Large intestine (tissue), 3 donors: ENCODE measurements around the gene TNRC18. TPM values are rescaled to one million over a fixed set of nuclear protein-coding genes. Genes with fewer than 3 reads are reported as not detected.
"Not testable (repeated sequence)": the region's sequence is repeated elsewhere in the genome, so short reads cannot be mapped to it uniquely, and the experiment has no call there.

Experiments
- DNase-seq, 2 donors: peaks; one replicate each; pipeline versions ENCODE4 v3.0.0 to v3.0.0-alpha.2; 2013
- H3K27ac ChIP-seq: one replicate; pipeline ENCODE4 v1.5.1; 2013; ENCODE audit warnings: low read length
- H3K27me3 ChIP-seq: 2 replicates; pipeline ENCODE4 v1.6.1; 2013; ENCODE audit warnings: low read length; ENCODE audit not compliant: control insufficient read depth, insufficient read depth
- H3K36me3 ChIP-seq: 2 replicates; pipeline ENCODE4 v1.6.1; 2013; ENCODE audit warnings: low read length; ENCODE audit not compliant: control insufficient read depth, insufficient read depth
- H3K4me1 ChIP-seq: one replicate; pipeline ENCODE4 v1.6.1; 2013; ENCODE audit warnings: low read length; ENCODE audit not compliant: control insufficient read depth, insufficient read depth
- H3K4me3 ChIP-seq: one replicate; pipeline ENCODE4 v1.5.1; 2013; ENCODE audit warnings: low read length
- H3K9me3 ChIP-seq: one replicate; pipeline ENCODE4 v1.6.1; 2013; ENCODE audit warnings: mild to moderate bottlenecking, low read depth, low read length, moderate library complexity; ENCODE audit not compliant: control insufficient read depth
- WGBS: methylation state at CpG from one replicate; pipeline ENCODE4 v1.1.5; 2013; ENCODE audit warnings: low lambda C conversion rate; ENCODE audit not compliant: insufficient coverage; 5-methylcytosine and 5-hydroxymethylcytosine counted together
- polyA plus RNA-seq: library from polyadenylated mRNA; unstranded; fragments of 120-200 nt; gene quantifications from one replicate; pipeline ENCODE4 v1.2.1, GENCODE V29; 2013

The TNRC18 gene
- polyA plus RNA-seq, 1 donor: 78.4 TPM

DNA sequence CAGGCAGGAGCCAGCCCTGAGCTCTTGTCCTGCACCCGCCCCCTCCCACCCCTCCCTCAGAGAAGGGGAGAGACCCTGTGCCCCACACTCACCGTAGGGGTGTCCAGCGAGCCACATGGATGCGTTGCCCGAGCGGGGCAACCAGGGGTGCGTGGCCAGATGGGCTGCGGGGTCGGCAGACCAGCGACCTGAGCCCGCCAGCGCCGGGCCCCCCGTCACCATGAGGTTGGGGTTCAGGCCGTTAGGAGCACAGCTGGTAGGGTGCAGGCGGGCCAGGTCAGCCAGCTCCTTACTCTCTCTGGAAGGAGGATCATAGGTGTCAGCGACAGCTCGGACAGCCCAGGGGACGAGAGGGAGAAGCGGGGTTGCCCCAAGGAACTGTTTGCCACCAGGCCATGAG is 46.4 kb downstream of the TNRC18 start:
- Histone ChIP-seq H3K4me3 (no peak overlapping the region), H3K4me1 (peaks cover 4% of the 10 kb centered on the region), H3K27ac (no peak overlapping the region), H3K9me3 (no peaks in the 10 kb centered on the region), H3K36me3 (peaks cover 70% of the 10 kb centered on the region), H3K27me3 (no peaks in the 10 kb centered on the region)
- DNase-seq: no peak
- no CpG with 5 or more reads among the region's 20 CpGs for WGBS

DNA sequence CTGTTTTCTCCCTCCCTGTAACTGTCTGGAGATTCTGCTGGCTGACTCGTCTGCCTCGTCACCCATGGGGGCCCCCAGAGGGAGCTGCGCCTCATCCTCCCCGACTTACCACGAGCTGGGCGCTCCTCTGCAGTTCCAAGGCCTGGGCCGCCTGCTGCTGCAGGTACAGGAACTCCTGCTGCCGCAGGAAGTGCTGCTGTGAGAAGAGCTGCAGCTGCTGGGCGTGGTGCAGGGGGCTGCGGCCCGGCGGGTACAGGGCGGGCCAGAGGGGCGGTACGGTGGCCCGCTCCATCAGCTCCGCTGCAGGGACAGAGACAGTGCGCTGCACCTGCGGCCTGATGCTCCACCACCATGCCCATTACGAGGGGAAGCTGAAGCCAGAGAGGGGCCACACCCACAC is 47.7 kb downstream of the TNRC18 start:
- no peaks in the 10 kb centered on the region for H3K27me3 ChIP-seq
- no peak for DNase-seq
- peaks cover 78% of the 10 kb centered on the region for H3K36me3 ChIP-seq

DNA sequence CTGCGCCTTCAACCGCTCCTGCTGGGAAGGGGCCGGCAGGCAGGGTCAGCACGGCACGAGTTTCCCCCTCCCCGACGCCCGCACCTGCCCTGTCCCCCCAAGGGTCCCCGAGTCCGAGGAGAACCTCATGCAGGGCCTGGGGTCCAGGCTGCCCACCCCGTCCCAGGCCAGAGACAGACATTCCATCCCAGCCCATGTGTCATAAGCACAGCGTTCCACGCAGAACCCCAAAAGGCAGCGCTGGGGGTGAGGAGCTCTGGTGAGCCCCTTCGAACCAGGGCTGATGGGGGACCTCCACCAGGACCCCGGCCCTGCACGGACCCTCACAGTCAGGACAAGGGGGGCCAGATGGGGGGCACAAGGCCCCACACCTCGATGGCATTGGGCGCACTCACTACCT is 49.2 kb downstream of the TNRC18 start:
- no CpG with 5 or more reads among the region's 19 CpGs for WGBS
- H3K4me1 ChIP-seq: no peaks in the 10 kb centered on the region
- H3K9me3 ChIP-seq: no peaks in the 10 kb centered on the region
- H3K27ac ChIP-seq: no peak overlapping the region
- no peak for DNase-seq
- H3K27me3 ChIP-seq: no peaks in the 10 kb centered on the region
- no peak overlapping the region for H3K4me3 ChIP-seq
- H3K36me3 ChIP-seq: peaks cover 82% of the 10 kb centered on the region

More for the DNA sequence above, 47.7 kb downstream of the TNRC18 start:
- H3K27ac ChIP-seq: no peak overlapping the region
- H3K4me1 ChIP-seq: no peaks in the 10 kb centered on the region
- WGBS: no CpG with 5 or more reads among the region's 20 CpGs
- H3K9me3 ChIP-seq: no peaks in the 10 kb centered on the region
- no peak overlapping the region for H3K4me3 ChIP-seq

DNA sequence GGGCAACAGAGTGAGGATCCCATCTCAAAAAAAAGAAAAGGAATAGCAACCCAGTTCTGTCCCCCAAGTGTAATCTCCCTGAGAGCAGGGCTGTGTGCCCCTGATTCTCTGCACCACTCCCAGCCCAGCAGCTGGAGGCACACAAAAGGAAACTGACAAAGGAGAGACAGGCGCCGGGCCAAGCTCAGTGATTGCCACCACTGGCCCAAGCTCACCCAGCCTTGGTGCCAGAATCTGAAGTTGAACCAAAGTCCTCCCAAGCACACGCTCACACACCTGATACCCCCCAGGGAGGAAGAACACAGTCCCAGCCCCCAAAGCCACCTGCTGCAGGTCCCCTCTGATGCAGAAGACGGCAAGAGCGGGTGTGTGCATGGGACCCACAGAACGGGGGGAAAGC is 50.3 kb downstream of the TNRC18 start:
- DNase-seq: no peak

DNA sequence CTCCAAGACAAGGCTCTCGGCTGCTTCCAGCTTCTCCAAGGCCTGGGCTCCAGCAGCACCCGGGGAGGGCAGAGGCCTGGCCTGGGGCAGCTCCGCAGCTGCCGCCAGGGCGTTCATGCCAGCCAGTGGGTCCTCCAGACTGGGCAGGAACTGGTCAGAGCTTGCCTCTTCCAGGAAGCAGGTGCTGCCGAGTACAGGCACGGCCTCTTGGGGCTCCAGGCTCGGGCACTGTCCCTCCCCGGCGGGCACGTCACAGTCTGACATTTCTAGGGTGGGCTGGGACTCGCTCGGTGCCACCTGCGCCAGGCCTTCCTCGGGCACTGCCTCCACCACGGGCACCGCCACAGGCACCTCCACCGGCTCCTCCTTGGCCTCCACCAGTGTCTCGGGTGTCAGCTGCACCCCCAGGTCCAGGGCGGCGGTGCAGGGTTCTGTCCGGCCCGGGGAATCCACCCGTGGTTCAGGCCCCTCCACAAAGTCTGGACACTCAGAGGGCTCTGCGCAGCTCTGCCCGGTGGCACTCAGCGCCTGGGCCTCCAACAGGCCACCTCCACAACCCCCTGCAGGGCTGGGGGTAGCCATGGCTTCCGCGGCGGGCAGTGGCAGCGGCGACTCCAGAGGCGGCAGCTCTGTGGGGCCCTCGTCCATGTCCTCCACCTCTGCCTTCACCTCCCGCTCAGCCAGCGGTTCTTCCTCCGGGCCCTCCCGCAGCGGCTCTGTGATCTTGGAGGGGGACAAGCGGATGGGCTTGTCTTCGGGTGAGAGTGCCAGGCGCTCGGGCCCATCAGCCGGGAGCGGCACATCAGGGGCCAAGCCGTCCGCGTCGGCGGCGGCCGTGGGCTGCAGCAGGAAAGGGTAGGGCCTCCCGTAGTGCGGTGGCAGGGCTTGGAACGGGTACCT is 52.9 kb downstream of the TNRC18 start:
- Histone ChIP-seq H3K9me3 (no peaks in the 10 kb centered on the region), H3K36me3 (peaks cover 66% of the 10 kb centered on the region), H3K4me3 (no peak overlapping the region), H3K4me1 (no peaks in the 10 kb centered on the region), H3K27ac (no peak overlapping the region), H3K27me3 (no peaks in the 10 kb centered on the region)
- no peak for DNase-seq
- WGBS: no CpG with 5 or more reads among the region's 55 CpGs

More for the DNA sequence above, 50.3 kb downstream of the TNRC18 start:
- Histone ChIP-seq H3K27ac (no peak overlapping the region), H3K4me3 (no peak overlapping the region), H3K9me3 (no peaks in the 10 kb centered on the region), H3K27me3 (no peaks in the 10 kb centered on the region), H3K4me1 (no peaks in the 10 kb centered on the region), H3K36me3 (peaks cover 82% of the 10 kb centered on the region)
- no CpG with 5 or more reads among the region's 6 CpGs for WGBS

DNA sequence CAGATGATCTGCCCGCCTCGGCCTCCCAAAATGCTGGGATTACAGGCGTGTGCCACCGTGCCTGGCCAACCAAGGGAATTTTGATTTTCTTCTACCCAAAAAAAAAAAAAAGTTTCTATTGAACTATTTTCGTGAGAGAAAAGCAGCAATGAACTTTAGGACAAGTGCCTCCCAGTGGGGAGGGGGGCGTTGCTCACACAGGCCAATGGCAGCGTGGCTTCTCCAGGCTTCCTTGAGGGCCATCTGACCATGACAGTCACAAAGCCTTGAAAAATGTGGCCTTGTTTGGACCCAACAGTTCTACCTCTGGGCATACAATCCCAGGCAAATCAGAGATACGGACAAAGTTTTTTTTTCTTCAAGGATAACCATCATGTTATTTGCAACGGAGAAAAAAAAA is 56.0 kb downstream of the TNRC18 start:
- Histone ChIP-seq H3K27me3 (no peaks in the 10 kb centered on the region), H3K4me3 (no peak overlapping the region), H3K27ac (no peak overlapping the region), H3K9me3 (no peaks in the 10 kb centered on the region), H3K4me1 (no peaks in the 10 kb centered on the region), H3K36me3 (peaks cover 60% of the 10 kb centered on the region)
- DNase-seq: no peak
- WGBS: 100% methylated on average over 2 of the region's 9 CpGs

DNA sequence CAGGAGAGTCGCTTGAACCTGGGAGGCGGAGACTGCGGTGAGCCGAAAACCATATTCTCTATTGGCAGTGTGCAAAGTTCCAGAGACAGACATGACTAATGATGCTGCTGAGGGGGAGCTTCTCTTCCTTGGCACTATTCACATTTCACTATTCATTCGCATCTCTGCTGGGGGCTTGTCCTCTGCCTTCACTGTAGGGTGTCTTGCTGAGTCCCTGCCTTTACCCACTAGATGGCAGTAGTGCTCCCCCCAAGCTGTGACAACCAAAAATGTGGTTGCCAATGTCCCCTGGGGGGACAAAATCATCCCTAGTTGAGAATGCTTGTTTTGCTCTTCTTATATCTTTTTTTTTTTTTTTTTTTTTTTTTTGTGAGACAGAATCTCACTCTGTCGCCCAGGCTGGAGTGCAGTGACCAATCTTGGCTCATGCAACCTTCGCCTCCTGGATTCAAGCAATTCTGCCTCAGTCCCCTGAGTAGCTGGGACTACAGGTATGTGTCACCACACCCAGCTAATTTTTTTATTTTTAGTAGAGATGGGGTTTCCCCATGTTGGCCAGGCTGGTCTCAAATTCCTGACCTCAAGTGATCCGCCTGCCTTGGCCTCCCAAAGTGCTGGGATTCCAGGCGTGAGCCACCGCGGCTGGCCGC is 57.5 kb downstream of the TNRC18 start:
- DNase-seq: peak; percentile 43 to 58
- H3K9me3 ChIP-seq, H3K4me3 ChIP-seq, H3K27ac ChIP-seq, H3K27me3 ChIP-seq, H3K4me1 ChIP-seq: not testable (repeated sequence)
- H3K36me3 ChIP-seq: peaks cover 62% of the 10 kb centered on the region
- no CpG with 5 or more reads among the region's 12 CpGs for WGBS

DNA sequence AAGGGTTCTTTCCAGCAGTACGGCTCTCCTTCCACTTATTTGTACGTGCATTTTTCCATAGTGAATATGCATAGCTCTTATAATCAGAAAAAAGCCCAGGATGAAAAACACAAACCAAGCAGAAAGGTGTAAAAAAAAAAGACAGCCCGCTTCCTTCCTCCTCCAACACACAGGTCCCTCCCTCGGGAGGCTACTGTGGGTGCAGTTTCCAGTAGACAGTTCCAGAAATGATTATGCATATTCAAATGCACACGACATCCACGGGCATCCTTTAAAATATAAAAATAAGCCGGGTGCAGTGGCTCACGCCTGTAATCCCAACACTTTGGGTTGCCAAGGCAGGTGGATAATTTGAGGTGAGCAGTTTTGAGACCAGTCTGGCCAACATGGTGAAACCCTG is 59.9 kb downstream of the TNRC18 start:
- H3K4me3 ChIP-seq: no peak overlapping the region
- H3K36me3 ChIP-seq: peaks cover 63% of the 10 kb centered on the region
- no peak for DNase-seq
- no peaks in the 10 kb centered on the region for H3K27me3 ChIP-seq
- no peak overlapping the region for H3K27ac ChIP-seq
- no peaks in the 10 kb centered on the region for H3K4me1 ChIP-seq
- H3K9me3 ChIP-seq: peaks cover 3% of the 10 kb centered on the region
- WGBS: no CpG with 5 or more reads among the region's 8 CpGs

DNA sequence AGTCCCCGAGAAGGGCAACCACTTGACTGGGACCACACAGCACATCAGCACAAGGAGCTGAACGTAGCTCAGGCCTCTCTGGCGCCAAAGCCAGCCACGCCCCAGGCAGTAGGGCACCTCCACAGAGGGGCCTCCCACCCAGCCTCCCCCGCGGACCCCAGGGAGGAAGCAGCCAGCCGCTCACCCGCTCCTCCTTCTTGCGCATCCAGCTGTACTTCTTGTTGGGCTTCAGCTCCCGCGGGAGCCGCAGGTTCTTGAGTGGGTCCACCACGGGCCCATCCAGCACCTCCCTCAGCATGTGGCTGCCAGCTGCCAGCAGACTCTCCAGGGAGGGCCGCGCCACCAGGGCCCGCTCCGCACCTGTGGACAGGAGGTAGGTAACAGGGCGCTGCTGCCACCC is 61.2 kb downstream of the TNRC18 start:
- DNase-seq: no peak
- H3K27ac ChIP-seq: no peak overlapping the region
- H3K4me1 ChIP-seq: no peaks in the 10 kb centered on the region
- H3K9me3 ChIP-seq: peaks cover 3% of the 10 kb centered on the region
- WGBS: no CpG with 5 or more reads among the region's 18 CpGs
- no peaks in the 10 kb centered on the region for H3K27me3 ChIP-seq
- H3K4me3 ChIP-seq: no peak overlapping the region
- H3K36me3 ChIP-seq: peaks cover 72% of the 10 kb centered on the region

DNA sequence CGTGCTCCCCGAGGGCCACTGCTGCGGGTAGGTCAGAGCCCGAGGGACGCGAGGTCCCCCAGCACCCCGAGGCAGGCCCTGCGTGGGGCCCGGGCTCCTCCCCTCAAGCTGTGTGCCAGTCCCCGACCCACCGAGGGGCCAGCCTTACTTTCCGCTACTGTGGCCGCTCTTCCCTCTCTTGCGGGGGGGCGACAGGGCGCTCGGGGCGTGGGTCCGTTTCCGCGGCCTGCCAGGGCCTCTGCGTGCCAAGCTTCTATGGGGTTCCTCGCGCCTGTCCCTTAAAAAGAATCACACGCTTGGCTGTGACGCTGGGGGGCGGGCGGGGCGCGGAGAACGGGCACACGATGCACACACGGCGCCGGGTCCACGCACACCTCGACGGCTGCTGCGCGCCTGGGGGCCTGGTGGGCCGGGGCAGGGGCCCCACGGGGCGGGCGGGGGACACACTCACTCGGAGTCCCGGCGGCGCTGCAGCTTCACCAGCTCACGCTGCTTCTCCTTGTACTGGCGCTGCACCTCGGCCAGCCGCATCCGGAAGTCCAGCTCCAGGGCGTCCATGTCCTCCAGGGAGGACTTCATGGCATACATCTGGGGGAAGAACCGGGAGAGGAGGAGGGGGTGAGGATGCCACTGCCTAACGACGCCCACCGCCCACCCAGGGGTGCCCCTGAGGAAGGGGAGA is 62.0 kb downstream of the TNRC18 start:
- no CpG with 5 or more reads among the region's 58 CpGs for WGBS
- no peak for DNase-seq
- no peak overlapping the region for H3K4me3 ChIP-seq
- no peaks in the 10 kb centered on the region for H3K4me1 ChIP-seq
- peaks cover 3% of the 10 kb centered on the region for H3K9me3 ChIP-seq
- no peak overlapping the region for H3K27ac ChIP-seq
- H3K36me3 ChIP-seq: peaks cover 78% of the 10 kb centered on the region
- no peaks in the 10 kb centered on the region for H3K27me3 ChIP-seq
